ENCODE results near the gene TECTB.

GRCh38 chr10:112288486-112288885, 5.3 kb downstream of the TECTB start:
- TF ChIP-seq ZNF263 (CRISPR knock-in tag; IDR thresholded peaks at IDR 0.05; ENCODE audit: borderline replicate concordance) (no peak), CTCF (IDR thresholded peaks at IDR 0.05 in 2 of 3, conservative IDR thresholded peaks at IDR 0.05 in 1 of 3; ENCODE audit: insufficient read depth in 2 of 3, low read depth in 1 of 3, low read length in 3 of 3) (no peak), ZFX (CRISPR knock-in tag; IDR thresholded peaks at IDR 0.05) (no peak), POLR2A (conservative IDR thresholded peaks at IDR 0.05) (no peak), ELF2 (CRISPR knock-in tag; IDR thresholded peaks at IDR 0.05) (no peak), MIER1 (IDR thresholded peaks at IDR 0.05; ENCODE audit: low read depth) (no peak), ZNF174 (CRISPR knock-in tag; IDR thresholded peaks at IDR 0.05) (no peak), ZBTB8A (IDR thresholded peaks at IDR 0.05; ENCODE audit: partially characterized antibody) (no peak)
